GM18858 (cell line): ENCODE measurements around the gene TLCD4.

Experiments
- ATAC-seq: cut with Tn5 transposase; IDR thresholded peaks from one replicate; pipeline ENCODE4 v1.9.1; 2021; ENCODE audit not compliant: unreplicated experiment

Gene TLCD4

GRCh38 chr1:95094923-95095322, 22.2 kb upstream of the TLCD4 start:
- ATAC-seq, result no peak

- ATAC-seq, result peak; percentile 89
These were observed 21.3 kb upstream of the TLCD4 start for GRCh38 chr1:95095833-95096217.

DNA sequence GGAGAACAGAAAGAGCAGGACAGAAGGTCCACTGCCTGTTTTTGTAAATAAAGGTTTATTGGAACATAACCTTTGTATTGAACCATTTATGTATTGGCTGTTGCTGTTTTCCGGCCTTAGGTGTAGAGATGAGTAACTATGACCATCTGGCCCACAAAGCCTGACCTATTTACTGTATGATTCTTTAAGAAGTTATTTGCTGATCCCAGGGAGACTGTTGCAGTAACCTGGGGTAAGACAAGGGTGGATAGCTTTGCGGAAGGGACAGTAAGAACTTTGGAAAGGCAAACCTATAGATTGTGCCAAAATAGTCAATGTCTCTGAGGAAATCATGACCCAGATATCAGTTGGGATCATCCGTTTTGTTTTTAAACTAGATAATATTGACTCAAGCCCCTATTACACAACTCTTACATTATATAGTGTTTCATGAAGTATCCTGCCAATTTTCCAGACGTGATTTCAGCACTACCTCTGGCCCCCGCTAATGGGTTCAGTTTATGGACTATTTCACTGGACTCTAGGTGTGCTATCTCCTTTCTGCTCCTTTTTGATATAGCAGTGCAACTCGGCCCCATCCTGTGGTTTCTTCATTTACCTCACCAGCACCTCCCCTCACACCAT, 20.8 kb upstream of the TLCD4 start:
- peak; percentile 23 for ATAC-seq

DNA sequence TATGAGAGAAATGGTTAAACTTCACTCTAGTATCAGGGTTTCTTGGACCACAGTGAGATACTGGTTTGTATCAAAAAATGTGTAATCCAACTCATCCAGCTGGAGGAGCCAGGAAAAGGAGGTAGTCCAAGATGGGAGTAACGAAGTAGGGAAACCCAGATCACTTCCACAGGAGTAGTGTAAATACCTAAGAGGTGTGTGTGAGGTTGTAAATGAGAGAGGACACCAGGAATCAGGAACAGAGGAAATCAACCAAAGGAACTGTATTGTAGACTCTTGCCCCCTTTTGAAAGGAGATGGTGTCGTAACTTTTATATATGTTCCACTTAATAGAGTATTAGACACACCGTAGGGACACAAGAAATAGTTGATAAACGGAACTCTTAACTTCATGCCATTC, 19.7 kb upstream of the TLCD4 start:
- no peak for ATAC-seq

GRCh38 chr1:95098196-95098595, 19.0 kb upstream of the TLCD4 start:
- no peak for ATAC-seq

- no peak for ATAC-seq
These were observed 8.4 kb upstream of the TLCD4 start for GRCh38 chr1:95108792-95109191.

GRCh38 chr1:95111014-95111413, 6.1 kb upstream of the TLCD4 start:
- ATAC-seq, result no peak

DNA sequence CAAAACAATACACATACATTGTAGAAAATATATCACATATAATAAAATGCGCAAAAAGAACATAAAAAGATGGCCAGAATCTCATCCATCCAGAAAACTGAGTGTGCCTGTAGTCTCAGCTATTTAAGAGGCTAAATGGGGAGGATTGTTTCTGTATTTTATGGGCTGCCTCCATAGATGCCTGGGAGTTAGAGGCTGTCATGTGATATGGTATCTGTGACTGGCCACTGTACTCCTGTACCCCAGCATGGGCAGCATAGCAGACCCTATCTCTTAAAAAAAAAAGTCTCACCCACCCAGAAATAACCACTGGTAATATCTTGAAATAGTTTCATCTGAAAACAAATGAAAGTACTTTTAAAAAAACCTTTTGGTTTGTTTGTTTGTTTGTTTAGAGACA, 3.5 kb upstream of the TLCD4 start:
- no peak for ATAC-seq

GRCh38 chr1:95115708-95116137, 1.4 kb upstream of the TLCD4 start:
- no peak for ATAC-seq

GRCh38 chr1:95116580-95117206, 462 bp upstream of the TLCD4 start:
- ATAC-seq, result no peak

DNA sequence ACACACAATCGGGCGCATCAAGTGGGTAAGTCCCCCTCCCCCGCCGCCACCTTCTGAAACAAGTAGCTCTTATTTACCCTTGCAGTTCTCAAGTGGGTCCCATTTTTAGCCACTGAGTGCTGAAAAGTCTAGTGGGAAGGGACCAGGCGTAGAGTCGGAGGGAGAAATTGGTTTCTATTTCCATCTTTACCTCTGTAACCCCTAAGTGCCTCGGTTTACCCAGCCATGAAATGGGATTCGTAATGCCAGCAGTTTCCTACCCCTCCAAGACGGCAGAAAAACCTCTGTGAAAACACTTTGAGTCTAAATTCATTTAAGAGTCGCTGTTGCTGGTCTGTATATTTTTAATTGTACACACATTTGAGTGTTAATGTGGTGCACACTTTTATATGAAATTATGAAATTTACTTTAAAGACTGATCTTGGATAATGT, 928 bp downstream of the TLCD4 start:
- ATAC-seq, result no peak

DNA sequence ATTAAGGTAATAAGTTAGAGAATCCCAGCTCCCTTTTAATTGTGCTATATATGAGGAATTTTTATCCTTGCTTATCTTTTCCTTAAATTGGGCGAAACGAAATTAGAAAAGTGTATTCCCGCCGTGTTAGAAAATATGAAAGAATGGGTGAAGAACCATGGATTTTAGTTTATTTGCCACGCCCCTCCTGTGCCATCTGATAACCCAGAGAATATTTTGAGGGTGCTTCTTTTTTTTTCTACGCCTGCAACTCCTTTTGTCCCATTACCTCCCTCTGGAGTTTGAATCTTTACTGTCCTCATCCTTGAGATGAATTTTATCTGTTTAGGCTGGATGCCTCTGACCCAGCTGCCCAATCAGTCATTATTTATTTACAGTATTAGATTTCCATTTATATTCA, 1.6 kb downstream of the TLCD4 start:
- no peak for ATAC-seq

DNA sequence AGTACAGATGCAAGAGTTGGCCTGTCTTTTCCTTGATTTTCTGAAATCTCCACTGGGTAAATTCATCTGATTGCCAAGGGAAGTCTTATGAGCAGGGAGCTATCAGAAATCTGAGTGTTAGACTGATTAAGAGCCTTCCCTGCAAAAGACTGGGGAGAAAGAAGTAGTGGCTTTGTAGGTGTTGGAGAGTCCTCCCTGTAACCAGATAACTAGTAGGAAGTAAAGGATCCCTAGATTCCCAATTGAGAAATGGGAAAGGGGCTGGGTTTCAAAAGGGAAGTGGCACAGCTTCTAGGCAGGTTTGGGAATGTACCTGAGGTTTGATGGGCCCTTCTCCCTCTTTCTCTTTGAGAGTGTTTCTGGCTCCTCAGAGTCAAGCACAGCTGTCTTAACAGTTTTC, 2.1 kb downstream of the TLCD4 start:
- ATAC-seq, result no peak

- ATAC-seq, result no peak
These were observed 5.1 kb downstream of the TLCD4 start for GRCh38 chr1:95122151-95122697.

GRCh38 chr1:95124342-95124741, 7.2 kb downstream of the TLCD4 start:
- ATAC-seq, result no peak

GRCh38 chr1:95126366-95126765, 9.2 kb downstream of the TLCD4 start:
- no peak for ATAC-seq

DNA sequence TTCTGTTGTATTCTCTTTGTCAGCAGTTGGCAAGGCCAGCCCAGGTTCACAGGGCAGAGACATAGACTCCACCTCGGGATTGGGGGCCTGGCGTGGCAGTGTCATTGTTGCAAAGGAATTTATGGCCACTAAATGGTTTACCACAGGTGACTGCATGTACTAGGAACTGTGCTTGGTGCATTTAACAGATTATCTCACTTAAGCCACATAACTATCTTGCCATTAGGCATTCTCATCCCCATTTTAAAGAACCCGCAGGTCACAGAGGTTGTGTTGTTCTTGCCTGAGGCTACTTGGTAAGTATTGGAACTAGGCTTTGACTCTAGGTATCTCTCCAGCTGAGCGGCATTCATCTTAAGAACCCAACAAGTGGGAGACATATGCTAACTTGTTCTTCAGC, 9.7 kb downstream of the TLCD4 start:
- ATAC-seq, result no peak

GRCh38 chr1:95127380-95127779, 10.2 kb downstream of the TLCD4 start:
- no peak for ATAC-seq

DNA sequence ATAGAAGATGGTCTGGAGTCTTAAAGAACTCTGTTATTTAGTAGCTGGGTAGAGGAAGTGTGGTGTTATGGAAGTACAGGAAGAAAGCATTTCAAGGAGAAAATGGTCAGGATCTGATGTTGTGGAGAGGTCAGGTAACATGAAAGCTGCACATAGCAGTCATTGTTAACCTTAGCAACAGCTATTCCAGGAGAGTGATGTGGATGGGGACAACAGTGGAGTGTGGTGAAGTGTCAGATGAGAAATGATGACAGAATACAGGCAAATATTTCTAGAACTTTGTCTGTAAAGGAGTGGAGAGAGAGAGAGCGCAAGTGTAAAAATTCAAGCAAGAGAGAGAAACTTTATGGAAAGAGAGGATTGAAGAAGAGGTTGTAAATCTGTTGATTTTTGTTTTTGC, 15.6 kb downstream of the TLCD4 start:
- no peak for ATAC-seq

GRCh38 chr1:95133687-95134086, 16.5 kb downstream of the TLCD4 start:
- ATAC-seq, result no peak

- no peak for ATAC-seq
These were observed 21.1 kb downstream of the TLCD4 start for GRCh38 chr1:95138223-95138622.

DNA sequence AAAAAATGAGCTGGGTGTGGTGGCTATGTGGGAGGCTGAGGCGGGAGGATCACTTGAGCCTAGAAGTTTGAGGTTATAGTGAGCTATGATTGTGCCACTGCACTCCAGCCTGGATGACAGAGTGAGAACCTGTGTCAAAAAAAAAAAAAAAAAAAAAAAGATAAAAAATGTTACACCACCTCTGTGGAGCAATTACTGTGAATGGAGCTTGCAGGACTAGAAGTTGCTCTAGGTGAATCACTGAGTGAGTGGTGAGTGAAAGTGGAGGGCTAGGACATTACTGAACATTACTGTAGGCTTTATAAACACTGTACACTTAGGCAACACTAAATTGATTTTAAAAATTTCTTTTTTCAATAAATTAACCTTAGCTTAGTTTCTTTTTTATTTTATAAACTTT, 21.9 kb downstream of the TLCD4 start:
- ATAC-seq, result no peak

- no peak for ATAC-seq
These were observed 23.6 kb downstream of the TLCD4 start for GRCh38 chr1:95140791-95141190.
